Ovary (tissue), 3 donors: ENCODE measurements around the gene BDKRB1.

Source experiments
- CTCF ChIP-seq, 3 donors: fragments of 450-650 bp in 2 of 3; fragments of 200-600 bp in 1 of 3; IDR thresholded peaks; one replicate each; pipeline versions ENCODE4 v1.5.1 to v1.8.0; 2016 to 2022; ENCODE audit warnings: antibody characterized with exemption in 3 of 3, mild to moderate bottlenecking in 1 of 3
- EP300 ChIP-seq: sonication (generic); formaldehyde crosslinking; IDR thresholded peaks from one replicate; pipeline ENCODE4 v1.6.1; 2017; ENCODE audit warnings: antibody characterized with exemption
- POLR2A ChIP-seq: fragments of 450-650 bp; IDR thresholded peaks from one replicate; pipeline ENCODE4 v1.6.1; 2017; ENCODE audit warnings: antibody characterized with exemption, mild to moderate bottlenecking, moderate library complexity
- donor health status: DM: no; HTN: no; CAD: no.

GRCh38 chr14:96206461-96206860, 49.5 kb upstream of the BDKRB1 start:
- no peak for TF ChIP-seq CTCF (IDR thresholded peaks at IDR 0.05)
- TF ChIP-seq POLR2A = no peak
- no peak for TF ChIP-seq EP300
